Coronary artery (tissue), 2 donors: ENCODE data around the gene ERFL.

ENCODE experiments used
- DNase-seq: peaks from one replicate; pipeline ENCODE4 v3.0.0-alpha.2; 2017; ENCODE audit warnings: low spot score
- H3K27ac ChIP-seq, 2 donors: fragments of 200-600 bp; sonication (generic); one replicate each; pipeline ENCODE4 v1.5.1; 2016 to 2019
- H3K4me3 ChIP-seq: fragments of 200-600 bp; sonication (generic); 2 replicates; pipeline ENCODE4 v1.5.1; 2016; ENCODE audit warnings: mild to moderate bottlenecking, moderate library complexity
- CTCF ChIP-seq: fragments of 200-600 bp; sonication (generic); IDR thresholded peaks from one replicate; pipeline ENCODE4 v1.5.1; 2019; ENCODE audit warnings: antibody characterized with exemption

The ERFL gene

DNA sequence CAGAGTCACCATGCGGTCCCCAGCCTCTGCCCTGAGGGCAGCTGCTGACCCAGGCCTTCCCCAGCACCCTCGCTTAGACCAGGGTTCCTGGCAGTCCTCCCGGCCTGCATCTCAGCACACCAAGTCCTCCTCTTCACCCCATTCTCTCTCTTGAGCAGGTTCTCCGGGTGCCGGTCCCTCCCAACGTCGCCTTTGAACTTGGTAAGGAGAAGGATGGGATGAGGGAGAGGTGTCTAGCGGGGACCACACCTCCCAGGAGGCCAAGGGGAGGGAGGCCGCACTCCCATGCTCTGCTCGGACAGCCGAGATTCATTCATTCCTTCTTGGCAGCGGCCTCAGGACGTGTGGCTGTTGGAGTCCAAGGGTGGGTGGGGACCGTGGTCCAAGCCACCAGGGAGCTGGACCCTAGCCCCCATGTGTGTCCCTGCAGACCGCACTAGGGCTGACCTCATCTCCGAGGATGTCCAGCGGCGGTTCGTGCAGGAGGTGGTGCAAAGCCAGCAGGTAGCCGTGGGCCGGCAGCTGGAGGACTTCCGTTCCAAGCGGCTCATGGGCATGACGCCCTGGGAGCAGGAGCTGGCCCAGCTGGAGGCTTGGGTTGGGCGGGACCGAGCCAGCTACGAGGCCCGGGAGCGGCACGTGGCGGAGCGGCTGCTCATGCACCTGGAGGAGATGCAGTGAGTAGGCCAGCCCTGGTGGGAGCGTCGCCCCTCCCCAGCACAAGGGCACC, 35.9 kb downstream of the ERFL start:
- TF ChIP-seq CTCF, result no peak
- no peak overlapping the region for H3K27ac ChIP-seq
- H3K4me3 ChIP-seq, result no peak overlapping the region
- DNase-seq, result no peak

DNA sequence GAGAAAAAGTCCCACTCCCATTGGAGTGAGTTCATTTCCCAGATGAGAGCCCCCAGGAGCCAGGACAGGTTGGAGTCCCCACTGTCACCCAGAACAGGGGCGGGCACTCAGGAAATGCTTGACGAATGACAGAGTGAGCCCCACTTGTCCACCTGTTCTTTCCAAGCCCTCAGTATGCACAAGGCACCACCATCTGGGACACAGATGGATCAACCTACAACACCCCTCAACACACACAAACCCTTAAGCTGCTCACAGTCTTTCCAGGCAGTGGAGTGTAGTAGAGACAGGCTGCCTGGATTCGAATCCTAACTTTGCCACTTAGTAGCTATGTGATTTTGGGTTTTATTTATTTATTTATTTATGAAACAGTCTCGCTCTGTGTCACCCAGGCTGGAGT, 37.3 kb downstream of the ERFL start:
- no peak for DNase-seq
- Histone ChIP-seq H3K27ac (no peak overlapping the region), H3K4me3 (no peak overlapping the region)
- TF ChIP-seq CTCF, result no peak

DNA sequence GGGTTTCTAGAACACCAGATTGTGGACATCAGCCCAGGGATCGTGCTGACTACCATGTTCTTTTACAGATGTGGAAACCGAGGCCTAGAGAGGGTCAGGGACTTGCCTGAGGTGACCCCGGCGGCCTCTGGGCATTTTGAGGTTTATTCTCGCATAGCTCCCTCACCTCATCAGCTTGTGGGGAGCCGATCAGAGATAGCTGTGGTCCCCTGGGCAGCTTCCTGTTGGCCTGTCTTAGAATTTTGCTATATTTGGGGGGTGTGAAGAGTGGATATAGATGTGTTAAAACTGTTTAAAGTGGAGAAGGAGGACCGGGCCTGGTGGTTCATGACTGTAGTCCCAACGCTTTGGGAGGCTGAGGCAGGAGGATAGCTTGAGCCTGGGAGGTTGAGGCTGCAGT, 38.4 kb downstream of the ERFL start:
- no peak for DNase-seq
- H3K27ac ChIP-seq, result no peak overlapping the region
- no peak for TF ChIP-seq CTCF
- no peak overlapping the region for H3K4me3 ChIP-seq

DNA sequence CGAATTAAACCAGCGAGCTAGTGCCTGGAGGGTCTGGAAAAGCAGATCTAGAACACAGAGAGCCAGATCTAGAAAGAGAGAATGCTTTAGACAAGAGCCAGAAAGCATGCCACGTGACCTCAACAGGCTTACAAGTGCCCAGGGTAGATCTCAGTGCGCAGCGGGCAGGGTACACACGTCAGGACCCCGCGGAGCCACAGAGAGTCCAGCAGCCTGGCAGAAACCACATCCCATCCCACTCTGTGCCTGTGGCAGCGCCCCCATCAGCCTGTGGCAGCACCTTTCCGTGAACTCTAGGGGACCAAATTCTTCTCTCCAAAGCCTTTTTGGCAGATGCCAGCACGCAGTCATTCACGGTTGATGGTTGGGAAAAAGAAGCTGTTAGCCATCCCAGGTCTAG, 39.3 kb downstream of the ERFL start:
- Histone ChIP-seq H3K27ac (no peak overlapping the region), H3K4me3 (no peak overlapping the region)
- no peak for TF ChIP-seq CTCF
- no peak for DNase-seq

DNA sequence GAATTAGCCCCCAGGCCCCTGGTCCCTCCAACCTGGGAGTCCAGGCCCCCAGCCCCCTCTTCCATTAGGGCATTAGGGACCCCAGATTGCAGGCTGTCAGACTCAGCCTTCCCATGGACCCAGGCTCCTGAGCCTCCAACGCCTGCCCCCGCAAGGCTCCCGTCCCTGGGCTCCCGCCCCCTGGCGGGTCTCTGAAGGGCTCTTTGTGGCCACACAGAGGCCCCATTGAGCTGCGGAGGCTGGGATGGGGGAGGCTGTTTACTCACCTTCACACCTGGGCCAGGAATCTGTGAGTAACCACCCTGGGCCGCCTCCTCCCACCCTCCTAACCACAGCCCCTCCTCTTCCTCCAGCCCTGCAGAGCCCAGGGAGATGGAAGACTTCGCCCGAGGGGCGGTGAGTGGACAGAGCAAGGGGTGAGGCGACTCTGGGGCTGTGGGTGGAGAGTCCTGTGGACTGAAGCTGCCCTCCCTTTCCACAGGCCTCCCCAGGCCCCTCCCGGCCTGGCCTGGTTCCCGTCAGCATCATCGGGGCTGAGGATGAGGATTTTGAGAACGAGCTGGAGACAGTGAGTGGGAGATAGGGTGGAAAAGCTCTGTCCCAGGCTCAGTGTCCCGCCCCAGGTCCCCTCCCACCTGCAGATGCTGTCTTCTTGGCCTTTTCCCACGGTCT, 40.4 kb downstream of the ERFL start:
- DNase-seq, result no peak
- TF ChIP-seq CTCF, result no peak
- H3K27ac ChIP-seq, result no peak overlapping the region
- no peak overlapping the region for H3K4me3 ChIP-seq

- DNase-seq, result no peak
- TF ChIP-seq CTCF, result no peak
- Histone ChIP-seq H3K27ac (no peak overlapping the region), H3K4me3 (no peak overlapping the region)
These were observed 41.2 kb downstream of the ERFL start for GRCh38 chr19:41886761-41887710.
